HG03108 (cell line): ENCODE data around the gene C5orf46.
"Not testable (repeated sequence)": the region's sequence is repeated elsewhere in the genome, so short reads cannot be mapped to it uniquely, and the experiment has no call there.

Experiments used
- ATAC-seq: cut with Tn5 transposase; IDR thresholded peaks from one replicate; pipeline ENCODE4 v1.9.1; 2021; ENCODE audit warnings: moderate library complexity; ENCODE audit not compliant: unreplicated experiment

The C5orf46 gene

DNA sequence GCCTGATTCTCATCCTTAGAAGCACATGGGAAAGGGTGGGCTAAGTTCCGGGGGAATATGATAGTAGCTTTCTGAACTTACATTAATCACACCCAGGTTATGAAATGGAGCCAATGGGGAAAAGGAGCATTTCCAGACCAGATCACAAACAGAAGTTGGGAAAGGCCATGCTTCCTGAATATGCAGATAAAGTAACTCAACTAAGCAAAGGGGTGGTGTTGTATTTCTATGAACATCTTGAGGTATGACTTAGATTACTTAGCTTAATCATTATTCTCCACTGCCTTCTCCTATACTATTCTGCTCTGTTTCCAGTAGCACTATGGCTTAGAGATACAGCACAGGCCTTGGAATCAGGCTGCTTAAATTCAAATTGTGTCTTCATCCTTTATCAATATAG, 10.5 kb downstream of the C5orf46 start:
- no peak for ATAC-seq

DNA sequence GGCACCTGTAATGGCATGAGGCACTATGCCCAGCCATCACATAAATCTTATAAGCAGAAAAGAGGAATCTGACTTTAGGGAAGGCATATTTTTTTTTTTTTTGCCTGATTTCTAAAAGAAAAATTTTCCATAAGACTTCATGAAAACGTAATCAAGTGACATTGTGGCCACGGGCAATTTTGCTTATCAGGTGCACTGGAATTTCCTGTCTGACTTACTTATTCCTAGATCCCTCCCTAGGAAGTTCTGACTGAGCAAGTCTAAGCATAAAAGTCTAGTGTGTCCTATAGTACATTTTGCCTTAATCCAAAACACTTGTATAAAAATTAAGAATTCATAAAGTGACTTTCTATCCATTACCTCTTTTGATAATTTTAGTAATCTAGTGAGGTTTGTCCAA, 12.5 kb downstream of the C5orf46 start:
- ATAC-seq = no peak

GRCh38 chr5:147892696-147893296, 13.5 kb downstream of the C5orf46 start:
- ATAC-seq = no peak

DNA sequence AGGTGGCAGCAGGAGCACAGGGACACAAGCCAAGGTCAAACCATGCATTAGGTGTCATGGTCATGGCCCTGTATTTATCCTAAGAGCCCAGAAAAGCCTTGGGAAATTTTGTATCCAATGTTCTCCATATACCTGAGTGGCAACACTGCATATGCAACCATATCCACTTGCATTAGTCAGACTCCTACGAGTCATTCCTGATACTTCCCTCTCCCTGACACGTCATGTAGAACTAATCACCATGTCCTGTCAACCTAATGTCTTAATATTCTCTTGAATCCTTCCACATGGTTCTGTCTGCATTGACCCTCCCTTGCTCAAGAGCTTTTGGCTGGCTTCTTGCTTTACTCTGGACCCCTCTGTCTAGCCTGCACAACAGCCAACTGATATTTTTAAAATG, 18.4 kb downstream of the C5orf46 start:
- no peak for ATAC-seq

DNA sequence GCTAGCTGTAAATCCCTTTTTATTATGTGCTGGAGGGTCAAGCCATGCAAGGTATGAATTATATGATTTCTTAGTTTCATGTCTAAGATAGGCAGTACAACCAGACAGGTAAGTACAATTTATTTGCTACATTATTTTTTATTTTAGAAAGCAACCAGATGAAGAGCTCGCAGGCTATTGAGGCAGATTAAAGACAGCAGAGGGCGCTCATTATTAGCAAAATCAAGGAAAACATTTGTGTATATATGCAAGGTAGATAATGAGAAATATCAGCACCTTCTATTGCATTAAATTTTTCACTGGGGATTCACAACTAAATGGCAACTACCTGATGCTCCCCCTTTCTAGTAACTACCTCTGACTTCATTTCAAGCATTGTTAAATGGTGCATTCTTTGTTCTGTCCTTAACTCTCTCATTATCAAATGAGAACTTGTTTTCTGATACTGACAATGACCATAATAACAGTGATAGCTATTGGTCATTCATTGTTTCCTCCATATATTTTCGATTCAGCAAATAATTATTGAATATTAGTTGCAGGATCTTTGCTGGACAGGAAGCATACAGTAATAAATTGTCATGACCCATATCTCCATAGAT, 19.2 kb downstream of the C5orf46 start:
- ATAC-seq = no peak

- no peak for ATAC-seq
Observed at GRCh38 chr5:147882586-147883313, 23.6 kb downstream of the C5orf46 start.

DNA sequence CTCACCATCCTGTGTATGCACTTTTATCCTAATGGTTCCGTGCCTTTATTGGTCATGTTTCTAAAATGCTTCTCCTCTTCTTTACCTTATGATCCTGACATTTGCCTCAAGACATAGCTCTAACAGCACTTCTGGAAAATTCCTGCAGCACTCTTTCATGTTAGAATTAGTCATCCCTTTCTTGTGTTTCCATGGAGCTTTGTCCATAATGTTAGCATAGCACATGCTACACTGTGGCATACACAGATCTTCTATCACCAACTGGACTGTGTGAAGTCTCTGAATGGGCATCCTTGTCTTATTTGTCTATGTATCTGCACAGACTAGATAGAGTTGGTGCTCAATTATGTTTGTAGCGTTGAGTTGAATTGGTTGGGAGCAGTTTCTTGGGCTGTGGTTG, 25.9 kb downstream of the C5orf46 start:
- ATAC-seq = no peak

DNA sequence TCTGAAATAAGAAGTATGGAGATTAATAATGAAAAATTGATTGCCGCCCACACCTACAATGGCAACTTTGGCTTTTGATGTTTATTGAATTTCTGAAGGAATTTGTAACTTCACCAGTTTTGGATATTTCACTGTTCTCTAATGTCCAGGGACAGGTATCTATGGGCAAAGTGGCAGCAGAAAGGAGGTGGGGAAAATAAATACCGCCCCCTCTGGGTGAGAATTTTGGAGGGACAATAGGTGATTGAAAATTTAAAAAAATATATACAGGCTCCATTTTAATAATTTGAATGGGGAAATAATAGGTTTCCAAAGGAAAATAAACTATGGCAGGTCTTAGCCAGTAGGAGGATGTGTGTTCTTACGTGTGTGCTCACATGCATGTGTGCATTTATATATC, 26.6 kb downstream of the C5orf46 start:
- ATAC-seq = no peak

- no peak for ATAC-seq
Observed at GRCh38 chr5:147878066-147878759, 28.1 kb downstream of the C5orf46 start, which contains the start of gene SCGB3A2. Gene SCGB3A2 (plus strand): TSS chr5:147878711. CDS start chr5:147878804, 93 bp downstream.

DNA sequence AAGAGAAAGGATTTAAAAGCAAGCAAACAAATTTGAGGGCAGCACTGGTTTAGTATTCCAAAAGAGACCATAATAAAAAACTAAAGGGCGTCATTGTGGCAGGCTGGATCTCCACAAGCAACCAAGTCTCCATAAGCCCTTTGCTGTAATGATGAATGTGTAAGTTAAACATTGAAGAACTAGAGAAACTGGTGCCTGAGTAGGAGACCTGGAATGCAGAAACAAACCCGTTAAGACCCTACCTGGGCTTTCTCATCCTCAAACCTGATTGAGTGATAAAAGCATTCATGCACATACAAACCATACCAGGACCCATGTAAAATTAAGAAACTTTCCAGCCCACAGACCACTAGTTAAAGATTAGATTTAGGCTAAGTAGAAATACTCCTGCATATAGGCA, 29.7 kb downstream of the C5orf46 start:
- no peak for ATAC-seq

GRCh38 chr5:147876141-147876540, 30.2 kb downstream of the C5orf46 start:
- ATAC-seq = no peak

GRCh38 chr5:147874910-147875367, 31.4 kb downstream of the C5orf46 start:
- ATAC-seq = no peak

GRCh38 chr5:147874118-147874875, 32.0 kb downstream of the C5orf46 start:
- not testable (repeated sequence) for ATAC-seq

DNA sequence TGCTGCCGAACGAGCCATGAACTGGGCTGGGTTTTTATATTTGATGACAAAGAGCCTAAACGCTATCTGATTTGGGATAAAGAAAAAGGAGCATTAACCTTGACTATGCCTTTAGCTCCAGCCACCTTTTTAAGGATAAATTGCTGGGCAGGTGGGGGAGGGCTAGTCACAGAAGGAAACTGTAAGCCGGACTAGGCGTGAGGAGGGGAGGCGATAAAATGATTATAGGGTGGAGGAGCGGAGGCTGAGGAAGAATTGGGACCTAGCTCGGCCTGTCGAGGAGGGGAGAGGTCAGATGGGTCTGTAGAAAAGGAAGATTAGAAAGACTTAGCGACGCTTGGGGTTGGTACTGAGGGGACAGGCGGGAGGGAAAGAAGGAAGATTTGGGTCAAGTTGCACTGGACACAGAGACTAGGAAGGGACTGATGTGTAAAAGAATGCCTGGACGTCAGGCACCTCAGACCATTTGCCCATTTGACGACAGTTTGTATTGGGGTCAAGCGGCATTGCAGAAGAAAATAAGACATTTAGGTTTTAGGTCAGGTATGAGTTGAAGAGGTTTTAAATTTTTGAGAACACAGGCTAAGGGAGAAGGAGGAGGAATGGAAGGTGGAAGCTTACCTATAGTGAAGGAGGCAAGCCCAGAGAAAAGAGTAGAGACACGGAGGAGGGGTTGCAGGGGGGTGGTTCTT, 33.4 kb downstream of the C5orf46 start:
- not testable (repeated sequence) for ATAC-seq

DNA sequence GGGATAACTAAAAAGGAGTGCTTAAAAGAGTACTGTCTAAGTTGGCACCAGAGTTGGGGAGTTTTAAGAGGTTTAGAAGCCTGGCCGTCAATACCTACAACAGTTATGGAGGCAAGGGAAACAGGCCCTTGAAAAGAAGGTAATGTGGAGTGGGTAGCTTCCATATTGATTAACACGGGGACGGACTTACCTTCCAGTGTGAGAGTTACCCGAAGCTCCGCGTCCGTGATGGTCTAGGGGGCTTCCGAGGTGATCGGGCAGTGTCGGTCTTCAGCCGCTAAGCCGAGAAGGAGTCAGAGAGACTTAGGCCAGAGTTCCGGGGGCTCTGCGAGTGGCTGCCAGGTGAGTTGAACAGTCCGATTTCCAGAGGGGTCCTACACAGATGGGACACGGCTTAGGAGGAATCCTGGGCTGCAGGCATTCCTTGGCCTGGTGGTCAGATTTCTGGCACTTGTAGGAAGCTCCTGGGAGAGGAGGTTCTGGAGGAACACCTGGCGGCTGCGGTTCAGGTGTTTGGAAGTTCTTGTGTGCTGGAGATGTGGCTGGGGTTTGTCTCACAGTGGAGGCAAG, 34.3 kb downstream of the C5orf46 start:
- ATAC-seq = not testable (repeated sequence)

DNA sequence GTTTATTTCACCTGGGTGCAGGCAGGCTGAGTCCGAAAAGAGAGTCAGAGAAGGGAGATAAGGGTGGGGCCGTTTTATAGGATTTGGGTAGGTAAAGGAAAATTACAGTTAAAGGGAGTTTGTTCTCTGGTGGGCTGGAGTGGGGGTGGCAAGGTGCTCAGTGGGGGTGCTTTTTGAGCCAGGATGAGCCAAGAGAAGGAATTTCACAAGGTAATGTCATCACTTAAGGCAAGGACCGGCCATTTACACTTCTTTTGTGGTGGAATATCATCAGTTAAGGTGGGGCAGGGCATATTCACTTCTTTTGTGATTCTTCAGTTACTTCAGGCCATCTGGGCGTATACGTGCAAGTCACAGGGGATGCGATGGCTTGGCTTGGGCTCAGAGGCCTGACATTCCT, 36.4 kb downstream of the C5orf46 start:
- not testable (repeated sequence) for ATAC-seq

GRCh38 chr5:147869112-147869511, 37.2 kb downstream of the C5orf46 start:
- no peak for ATAC-seq

DNA sequence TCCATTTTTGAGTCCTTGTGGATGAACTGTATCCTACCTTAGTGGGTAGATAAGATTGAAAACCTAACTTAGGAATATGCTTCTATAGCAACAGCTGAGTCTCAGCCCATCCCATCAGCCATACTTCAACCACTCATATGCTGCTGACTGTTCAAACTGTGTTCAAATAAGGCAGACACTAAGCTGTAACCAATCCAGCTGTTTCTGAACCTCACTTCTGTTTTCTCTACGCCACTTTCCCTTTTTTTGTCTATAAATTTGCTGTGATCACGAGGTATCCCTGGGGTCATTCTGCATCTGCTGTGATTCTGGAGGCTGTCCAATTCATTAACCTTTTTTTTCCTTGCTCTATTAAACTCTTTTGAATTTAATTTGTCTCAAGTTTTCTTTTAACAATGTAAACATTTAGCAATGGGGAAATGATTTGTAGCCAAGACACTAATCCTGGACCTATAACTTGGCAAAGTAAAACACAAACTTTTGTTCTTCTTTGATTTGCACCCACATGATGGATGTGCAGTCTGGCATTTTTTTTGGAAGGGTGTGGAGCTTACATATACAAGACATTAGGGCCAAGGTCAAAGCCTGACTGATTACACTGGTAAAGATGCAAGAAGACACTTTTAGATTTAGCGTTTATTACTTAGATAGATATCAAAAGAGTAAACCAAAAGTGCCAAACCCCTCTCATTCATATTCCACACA, 42.7 kb downstream of the C5orf46 start:
- ATAC-seq = no peak

DNA sequence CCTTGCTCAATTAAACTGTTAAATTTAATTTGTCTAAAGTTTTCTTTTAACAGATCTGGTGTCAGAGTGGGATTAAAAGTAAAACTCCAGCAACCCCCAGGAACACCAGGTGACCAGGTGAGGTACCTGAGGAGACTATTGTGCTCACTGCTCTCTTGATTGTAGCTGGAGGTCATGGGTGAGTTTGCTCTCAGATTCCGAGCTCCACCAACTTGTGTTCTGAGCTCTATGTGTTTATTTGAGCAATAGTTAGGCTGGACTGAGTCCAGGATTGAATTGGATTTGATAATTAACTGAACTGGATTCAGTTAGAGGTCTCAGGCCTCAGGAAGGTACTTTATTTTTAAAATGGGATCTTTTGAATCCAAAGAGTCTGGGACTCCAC, 45.7 kb downstream of the C5orf46 start:
- no peak for ATAC-seq
